DMS153 treated with DMSO at 0.1 percent for 48 hours (cell line): ENCODE data around the gene DRD1.

ENCODE experiments used
- DNase-seq: peaks from one replicate; lab custom pipeline; 2025; ENCODE audit not compliant: unreplicated experiment; lab: John Stamatoyannopoulos, UW

Gene DRD1

DNA sequence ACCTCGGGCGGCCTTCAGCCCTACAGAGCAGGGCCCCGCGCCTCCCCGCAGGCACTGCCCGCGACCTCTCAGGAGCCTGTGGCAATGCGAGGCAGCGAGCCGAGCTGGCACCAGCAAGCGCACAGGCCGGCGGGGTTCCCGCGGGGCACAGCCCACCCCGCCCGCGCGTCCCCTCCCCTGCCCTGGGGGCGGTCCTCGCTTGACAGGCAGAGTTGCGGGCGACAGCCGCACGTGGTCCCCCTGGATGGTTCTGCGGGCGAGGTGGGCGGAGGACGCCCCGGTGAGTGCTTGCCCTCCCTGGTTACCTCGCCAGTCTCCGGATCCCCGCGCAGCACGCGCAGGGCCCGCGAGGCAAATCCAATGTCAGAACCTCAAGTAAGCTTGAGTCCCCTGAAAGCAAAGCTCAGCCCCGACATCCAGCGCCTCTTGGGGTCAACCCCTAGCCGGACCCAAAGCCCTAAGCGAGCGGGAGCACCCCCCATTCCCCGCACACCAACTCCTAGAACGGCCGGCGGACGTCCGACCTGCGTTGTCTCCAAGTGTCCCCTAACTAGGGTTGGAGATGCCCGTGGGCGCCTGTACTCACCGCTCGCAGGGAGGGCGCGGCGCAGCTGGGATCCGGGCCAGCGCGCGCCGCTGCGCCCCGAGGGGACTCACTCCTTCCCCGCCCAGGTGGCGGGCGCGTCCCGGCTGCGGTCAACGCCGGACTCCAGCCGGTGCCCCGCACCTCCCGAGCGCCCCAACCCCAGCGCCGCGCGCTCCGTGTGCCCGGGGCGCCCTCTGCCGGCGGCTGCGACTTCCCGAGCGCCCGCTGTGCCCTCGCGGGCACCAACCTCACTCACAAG is at the start of gene DRD1:
Gene DRD1 (minus strand): TSS at position 123 of the 845 bp plus-strand sequence. CDS start 1,083 bp downstream, outside the sequence.
- DNase-seq = no peak

DNA sequence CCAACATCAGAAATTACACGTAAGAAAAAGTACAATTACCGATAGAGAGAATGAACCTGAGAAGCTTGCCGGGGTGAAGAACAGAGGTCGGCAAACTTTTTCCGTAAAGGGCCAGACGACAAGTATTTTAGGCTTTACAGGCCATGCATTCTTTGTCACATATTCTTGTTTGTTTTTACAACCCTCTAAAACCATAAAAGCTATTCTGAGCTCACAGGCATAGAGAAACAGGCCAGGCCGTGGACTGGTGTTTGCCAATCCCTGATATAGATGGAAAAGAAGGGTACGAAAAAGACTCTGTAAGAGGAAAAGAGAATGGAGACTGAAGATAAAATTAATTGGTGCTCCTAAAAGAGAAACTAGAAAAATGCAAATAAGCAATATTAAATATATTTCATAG is 49.7 kb upstream of the DRD1 start:
- no peak for DNase-seq

DNA sequence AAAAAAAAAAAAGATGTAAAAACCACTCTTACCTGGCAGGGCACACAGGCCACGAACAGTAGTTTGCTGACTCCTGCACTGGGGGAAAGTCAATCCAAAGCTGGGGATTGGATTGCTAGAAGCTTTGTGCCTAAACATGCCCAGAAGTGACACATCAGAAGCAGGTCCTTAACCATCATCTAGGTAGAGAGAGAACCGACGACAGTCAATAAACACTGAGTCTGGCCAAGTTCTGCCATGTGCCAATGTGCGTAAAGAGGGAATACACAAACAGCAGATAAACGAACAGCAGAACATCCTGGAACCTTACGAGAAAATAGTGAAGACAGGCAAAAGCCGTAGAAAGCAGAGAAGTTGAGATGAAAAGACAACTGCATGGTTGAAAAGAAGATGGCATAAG is 49.3 kb upstream of the DRD1 start:
- DNase-seq = no peak

DNA sequence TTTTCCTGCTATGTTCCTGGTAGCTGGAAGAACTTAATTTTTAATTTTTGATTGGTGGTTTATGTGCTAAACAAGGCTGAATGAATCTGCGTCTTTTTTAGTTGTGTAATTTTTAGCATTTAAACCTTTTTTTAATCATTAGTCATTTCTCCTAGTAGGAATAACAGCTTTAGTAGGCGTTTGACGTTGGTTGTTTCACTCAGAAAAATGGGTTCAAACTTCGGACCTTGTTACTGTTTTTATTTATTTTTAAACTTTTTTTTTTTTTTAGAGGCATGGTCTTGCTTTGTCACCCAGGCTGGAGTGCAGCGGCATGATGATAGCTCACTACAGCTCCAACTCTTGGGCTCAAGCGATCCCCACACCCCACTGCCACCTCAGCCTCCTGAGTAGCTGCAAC is 47.2 kb upstream of the DRD1 start:
- no peak for DNase-seq

DNA sequence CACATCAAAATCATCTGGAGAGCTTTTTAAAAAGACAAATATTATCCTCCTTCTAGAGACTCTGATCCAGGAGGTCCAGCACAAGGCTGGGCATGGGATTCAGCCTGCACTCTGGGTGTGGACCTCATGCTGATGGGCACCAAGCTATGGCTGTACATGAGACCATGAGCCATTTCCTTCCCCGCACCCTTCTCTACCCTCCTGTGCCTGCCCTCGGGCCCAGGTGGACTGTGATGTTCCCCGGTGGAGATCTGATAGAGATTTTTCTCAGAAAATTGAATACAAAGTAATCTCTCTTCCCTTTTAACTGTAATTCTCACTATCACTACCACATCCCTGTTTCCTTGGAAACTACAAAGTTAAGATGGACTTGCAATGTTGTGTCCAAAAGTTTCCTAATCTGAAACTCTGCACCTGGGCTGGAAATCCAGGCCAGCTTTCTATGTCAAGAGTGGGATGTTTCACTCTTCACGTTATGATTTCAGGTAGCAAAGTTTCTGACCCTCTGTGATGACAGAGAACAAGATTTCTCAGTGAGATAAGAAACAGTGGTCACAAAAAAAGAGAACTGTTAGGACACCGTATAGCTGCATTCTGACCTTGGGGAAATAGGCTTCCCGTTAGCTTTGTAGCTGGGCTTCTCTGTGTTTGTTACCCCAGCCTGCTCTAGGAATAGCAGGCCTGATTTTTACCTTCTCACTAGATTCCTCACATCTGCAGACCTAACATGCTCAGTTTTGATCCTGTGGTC is 45.9 kb upstream of the DRD1 start:
- DNase-seq = no peak

DNA sequence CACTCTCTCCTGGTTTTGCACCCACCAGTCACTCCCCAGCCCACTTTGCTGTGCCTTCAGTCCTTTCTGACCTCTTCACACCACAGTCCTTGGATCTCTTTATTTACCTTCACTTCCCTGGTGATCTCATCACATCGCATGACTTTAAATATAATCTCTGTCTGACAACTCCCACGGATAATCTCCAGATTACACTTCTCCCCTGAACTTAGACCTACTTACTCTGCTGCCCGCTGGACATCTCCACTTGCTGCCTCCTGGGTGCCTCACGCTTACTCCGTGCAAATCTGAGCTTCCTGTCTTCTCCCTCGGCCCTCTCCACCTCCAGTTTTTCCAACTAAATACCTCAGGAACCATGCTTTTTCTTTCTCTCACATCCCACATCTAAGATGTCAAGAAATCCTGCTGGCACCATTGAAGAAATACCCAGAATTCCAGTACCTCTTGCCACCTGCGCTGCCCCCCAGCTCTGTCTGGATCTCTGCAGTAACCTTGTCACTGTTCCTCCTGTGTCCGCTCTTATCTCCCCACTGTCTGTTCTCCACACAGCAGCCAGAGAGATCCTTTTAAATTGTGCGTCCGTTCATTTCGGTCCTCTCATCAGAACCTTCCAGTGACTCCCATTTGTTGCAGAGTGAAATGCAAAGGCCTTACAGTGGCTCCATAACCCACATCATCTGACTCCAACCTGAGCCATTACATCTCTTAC is 43.7 kb upstream of the DRD1 start:
- no peak for DNase-seq

DNA sequence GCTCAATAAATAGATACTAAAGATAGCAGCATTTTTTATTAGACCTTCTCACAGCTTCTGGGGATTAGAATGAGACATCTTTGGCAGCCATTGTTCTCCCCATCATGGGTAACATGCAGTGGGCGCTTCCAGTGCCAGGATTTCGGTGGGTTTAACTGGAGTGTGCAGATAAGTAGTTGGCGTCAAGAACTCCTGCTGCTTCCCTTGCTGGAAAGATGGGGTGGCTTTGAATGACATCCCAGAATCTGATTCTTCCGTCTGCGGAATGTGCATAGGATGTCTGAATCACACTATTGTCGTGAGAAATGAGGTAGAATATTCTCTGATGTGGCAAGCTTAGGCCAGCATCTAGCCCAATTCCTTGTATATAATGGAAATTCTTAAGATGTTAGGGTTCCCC is 41.6 kb upstream of the DRD1 start:
- DNase-seq = no peak

DNA sequence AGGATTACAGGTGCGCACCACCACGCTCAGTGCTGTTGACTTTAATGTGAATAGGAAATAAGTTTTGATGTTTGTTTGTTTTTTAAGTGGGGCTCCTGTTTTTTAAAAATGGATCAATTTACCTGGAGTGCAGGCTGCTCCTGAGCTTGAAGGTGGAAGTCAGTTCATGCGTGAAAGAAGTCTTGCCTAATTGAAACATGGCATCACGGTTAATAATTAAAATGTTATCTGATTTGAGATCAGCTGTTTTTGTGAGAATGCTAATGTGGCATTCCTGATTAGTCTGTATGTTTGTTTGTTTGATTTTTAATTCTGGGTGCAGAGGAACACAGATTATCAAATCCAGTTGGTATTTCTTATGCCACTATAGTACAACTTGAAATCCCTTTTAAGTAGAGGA is 40.8 kb upstream of the DRD1 start:
- DNase-seq = no peak

DNA sequence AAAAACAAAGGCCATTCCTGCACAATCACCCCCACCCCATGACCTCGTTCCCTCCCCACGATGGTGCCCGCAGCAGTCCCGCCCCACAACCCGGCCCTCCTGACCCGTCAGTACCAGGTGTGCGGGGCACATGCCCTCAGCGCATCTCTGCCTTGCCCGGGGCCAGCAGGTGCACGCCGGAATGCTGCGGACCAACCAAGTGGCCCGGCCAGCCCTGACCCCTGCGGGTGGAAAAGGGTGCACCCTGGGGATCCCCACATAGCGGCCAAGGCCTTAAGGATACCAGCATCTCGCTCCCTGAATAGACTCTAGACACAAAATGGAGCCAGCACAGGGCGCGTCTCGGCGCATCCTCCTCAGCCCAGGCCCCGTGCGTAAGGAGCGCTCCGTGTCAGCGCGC is 40.3 kb upstream of the DRD1 start:
- no peak for DNase-seq

DNA sequence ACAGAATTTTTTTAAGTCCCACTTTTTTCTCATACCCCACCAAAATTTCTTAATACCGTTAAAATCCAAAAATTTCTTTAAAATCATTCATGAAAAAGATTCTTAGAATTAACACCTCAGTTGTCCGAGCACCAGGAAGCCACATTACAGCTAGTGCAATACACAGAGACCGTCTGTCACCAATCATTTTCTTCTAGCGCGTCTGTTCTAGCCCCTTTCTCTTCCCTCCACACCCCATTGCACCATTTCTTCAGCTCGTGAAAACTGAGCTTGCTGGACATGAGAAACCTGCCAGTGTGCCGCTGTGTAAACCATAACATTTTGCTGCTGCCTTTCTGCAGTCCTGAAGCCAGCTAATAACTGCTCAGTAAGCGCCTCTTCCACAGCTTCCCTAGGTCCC is 39.4 kb upstream of the DRD1 start:
- DNase-seq = no peak

DNA sequence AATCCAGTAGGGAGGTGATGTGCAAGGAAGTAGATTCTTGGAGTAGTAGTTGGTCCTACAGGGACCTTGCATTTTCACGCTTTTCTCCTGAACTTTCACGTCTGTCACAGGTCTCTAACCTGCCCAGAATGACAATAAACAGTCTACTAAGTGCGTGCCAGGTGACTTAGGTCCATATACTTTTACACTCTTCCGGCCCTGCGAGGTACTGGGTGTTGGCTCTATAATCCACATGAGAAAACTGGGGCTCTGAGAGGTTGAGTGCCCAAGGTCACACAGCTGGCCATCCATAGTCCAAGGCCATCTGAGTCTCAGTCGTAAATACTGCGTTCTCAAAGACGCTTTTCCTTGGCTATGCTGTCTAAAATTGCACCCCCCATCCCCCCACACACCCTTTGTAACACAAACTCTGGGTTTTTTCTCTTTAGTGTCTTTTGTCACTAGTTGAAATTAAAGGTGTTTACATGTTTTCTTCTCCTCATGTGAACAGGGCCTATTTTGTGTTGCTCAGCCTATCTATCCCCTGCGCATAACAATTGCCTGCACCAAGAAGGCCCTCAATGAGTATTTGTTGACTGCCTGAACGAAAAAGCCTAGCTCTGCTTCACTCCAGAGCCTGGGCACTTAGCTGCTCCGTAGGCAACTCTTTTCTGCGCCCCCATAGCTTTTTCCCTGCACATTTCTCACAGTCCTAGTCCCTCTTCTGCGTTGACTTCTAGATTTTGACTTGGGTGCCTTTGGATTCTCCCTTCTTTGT is 35.3 kb upstream of the DRD1 start:
- DNase-seq = no peak

DNA sequence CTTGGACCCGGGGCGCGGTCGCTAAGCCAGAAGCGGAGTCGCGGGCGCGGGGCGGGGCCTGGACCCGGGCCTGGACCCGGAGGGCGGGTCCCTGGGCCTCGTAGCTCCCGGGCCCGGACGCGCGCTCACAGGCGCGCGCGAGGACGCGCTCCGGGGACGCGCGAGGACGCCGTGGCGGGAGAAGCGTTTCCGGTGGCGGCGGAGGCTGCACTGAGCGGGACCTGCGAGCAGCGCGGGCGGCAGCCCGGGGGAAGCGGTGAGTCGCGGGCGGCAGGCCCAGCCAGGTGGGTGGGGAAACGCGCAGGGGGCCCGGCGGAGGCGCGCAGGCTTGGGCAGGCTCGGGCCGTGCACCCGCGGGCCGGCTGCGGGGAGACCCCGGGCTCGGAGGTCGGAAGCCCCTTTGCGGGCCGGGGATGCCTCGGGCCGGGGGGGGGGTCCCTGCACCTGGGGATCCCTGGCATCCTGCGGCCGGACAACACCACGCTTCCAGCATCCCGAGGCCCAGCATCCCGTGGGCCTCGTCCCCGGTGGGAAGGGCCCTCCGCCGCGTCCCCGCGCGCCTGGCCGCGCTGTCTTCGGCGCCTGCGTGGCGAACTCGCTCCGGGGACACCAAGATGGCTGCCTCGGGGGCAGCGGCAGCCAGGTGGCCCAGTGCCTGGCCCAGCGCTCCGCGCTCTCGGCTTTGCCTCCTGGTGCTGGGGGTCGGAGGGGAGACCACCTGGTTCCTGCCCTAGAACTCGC is 34.6 kb upstream of the DRD1 start, which contains the start of gene SFXN1:
Gene SFXN1 (plus strand): TSS at position 177 of the 741 bp plus-strand sequence. CDS start 13,544 bp downstream, outside the sequence.
- no peak for DNase-seq

DNA sequence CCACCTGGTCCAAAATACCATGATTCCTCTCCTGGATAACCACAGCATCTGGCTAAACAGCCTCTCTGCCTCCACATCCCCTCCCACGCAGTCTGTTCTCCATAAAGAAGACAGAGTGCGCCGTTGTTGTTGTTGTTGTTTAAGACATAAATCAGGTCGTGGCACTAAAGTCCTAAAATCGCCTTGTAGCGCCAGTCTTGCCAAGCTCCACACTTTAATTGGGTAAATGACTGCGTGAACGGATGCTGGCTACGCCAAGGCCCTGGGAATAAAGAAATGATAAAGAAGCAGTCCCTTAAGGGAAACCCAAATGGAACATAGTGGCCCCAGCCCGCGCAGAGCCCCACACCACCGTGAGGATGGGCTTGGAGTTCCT is 34.0 kb upstream of the DRD1 start:
- DNase-seq = no peak

DNA sequence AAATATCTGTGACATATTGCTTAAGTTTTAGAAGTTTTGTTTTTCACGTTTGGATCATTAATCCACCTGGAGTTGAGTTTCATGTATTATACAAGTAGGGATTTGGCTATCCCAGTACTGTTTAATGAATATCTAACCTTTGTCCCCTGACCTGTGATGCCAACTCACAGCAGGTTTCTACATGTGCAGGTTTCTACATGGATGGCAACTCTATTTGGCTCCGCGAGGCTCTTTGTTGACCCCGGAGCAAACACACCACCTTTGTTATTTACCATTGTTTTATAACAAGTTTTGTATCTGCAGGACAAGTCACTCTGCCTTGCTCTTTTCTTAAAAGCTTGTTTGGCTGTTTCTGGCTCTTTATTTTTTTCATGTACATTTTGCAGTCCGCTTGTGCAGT is 33.5 kb upstream of the DRD1 start:
- DNase-seq = no peak

DNA sequence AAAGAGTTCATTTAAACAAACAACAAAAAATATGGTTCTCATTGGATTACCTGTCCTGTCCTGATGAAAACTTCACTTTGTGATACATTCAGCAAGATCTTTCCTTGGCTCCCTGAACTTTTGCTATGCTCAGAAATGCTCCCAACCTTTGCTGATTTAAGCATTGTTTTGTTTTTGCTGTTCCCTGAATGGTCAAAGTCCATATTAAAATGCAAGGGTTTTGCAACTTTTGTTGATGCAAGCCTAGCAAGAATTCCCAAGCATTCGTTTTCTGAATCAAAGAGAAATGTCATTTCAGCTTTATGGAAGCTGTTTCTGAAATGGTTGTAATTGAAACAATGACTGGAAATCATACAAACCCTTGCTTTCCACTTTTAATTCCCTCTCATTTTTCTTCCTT is 31.3 kb upstream of the DRD1 start:
- no peak for DNase-seq

DNA sequence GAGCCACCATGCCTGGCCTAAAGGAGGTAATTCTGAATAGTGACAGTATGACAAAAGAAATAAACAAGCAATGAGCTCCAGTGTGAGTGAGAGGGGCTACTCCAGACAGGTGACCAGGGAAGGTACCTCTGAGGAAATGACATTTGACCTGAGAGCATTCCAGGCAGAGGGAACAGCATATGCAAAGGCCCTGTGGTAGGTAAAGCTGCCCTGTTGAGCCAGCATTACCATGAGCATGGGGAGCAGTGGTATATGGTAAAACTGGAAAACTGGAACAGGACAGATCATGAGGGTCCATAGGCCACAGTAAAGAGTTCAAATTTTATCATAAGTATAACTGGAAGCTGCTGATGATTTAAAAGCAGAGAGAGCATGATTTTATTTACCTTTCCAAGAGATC is 28.4 kb upstream of the DRD1 start:
- DNase-seq = no peak

DNA sequence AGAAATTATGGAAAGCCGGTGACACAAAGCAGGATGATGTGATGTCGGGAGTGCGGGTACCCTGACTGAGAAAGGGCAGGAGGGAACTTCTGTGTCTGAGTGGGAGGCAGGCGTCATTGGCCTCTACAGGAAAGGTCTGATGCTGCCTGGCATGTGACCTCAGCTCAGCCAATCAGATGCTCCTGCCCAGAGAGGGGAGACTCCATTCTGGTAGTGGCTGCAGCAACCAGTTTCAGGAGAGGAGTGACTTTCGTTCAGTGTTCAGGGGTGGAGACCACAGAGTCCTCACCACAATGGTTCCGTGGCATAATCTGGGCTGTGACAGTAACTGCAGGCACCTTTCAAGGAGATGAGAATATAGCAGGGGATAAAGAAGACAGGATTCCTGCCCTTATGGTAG is 27.6 kb upstream of the DRD1 start:
- DNase-seq = no peak

DNA sequence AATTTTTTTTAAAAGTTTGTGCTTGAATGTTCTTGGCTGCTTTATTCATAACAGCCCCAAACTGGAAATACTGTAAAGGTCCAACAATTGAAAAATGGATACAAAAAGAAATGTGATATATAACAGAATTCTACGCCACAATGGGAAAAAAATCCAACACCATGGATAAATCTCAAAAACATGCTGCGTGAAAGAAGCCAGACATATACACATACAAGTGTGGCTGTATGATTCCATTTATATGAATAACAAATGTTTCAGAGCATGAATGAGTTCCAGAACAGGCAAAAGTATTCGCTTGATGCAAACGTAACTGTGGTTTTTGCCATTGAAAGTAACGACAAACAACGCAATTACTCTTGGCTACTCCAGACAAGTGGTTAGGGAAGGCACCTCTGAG is 27.2 kb upstream of the DRD1 start:
- no peak for DNase-seq

DNA sequence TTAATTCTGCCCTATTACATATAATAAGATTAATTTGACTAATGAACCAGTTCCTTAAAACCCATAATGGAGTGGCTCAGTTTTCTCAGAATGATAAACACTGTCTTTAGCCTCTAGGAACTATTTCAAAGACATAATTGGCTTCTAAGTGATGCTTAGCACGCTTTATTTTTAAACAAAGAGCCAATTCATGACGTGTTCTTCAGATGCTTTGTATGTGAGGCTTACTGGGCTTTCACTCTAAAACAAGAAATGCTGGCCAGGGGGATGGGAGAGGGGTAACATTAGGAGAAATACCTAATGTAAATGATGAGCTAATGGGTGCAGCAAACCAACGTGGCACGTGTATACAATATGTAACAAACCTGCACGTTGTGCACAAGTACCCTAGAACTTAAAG is 26.8 kb upstream of the DRD1 start:
- no peak for DNase-seq

DNA sequence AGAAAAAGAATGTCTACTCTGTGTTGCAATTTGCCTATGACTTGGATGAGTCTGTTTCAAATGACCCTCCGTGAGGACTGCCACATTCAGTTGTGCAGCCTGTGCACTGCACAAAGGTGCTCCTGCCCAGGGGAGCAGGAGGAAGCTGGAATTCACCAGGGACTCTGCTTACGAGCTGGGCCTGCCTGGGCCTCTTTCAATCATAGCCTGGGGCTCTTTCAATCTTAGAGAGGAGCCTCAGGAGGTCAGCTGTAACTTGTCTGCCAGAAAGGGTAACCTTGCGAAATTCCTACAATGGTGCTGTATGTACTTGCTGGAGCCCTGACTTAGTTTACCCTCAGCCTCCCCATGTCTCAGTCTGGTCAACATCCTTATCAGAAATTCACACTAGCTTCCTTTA is 25.9 kb upstream of the DRD1 start:
- DNase-seq = no peak
